GM19025 (cell line): ENCODE measurements around the gene HMX3.
"Not testable (repeated sequence)": the region's sequence is repeated elsewhere in the genome, so short reads cannot be mapped to it uniquely, and the experiment has no call there.

Experiments used
- ATAC-seq: cut with Tn5 transposase; IDR thresholded peaks from one replicate; pipeline ENCODE4 v1.9.1; 2021; ENCODE audit warnings: mild to moderate bottlenecking, low read depth, moderate library complexity; ENCODE audit not compliant: unreplicated experiment

HMX3 gene

DNA sequence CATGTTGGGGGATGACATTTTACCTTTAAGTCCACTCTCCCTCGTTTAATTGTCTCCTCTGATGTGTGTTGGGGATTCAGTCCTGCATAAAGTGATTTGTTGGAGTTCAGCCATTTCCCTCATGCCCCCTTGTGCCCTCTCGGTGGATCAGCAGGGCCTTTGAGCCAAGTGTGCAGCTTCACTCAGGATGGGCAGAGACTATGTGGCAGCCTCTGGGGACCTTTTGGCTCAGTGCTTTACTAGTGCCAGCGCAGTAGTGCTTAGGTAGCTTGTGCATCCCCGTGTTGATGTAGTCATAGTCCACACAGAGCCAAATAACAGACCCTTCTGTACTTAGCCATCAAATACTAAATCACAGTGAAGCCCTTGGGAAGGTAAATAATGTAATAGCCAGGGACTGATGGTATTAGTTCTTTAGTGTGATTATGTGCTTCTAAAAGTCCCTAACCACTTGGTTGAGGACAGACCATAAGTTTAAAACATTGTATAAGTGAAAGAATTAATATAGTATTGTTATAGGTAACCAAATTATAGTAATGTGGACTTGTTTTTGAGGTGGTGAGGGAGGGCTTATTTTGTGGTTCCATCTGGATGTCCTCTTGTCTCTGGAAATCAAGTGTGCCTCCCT is 29.8 kb downstream of the HMX3 start:
- ATAC-seq, result no peak

DNA sequence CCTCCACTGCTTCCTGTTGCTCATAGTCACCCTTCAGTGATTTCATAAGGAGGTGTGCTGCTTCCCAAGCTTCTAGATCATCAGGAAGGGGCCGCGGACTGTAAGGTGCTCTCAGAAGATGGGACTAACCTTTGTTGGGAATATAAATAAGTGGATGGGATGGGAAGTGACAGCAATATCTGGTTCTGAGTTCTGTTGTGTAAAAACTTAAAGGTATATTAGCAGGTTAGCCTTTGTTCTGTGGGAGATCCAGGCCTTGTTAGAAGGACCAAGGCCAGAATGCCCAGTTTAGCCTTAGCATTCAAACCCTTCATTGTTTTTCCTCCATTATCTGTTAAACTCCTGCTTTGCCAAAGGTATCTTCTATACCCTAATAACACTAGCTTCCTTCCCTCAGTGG is 30.8 kb downstream of the HMX3 start:
- ATAC-seq, result no peak

- no peak for ATAC-seq
These were observed 35.2 kb downstream of the HMX3 start for GRCh38 chr10:123170961-123171360.

GRCh38 chr10:123171616-123172015 is 35.8 kb downstream of the HMX3 start:
- not testable (repeated sequence) for ATAC-seq

GRCh38 chr10:123175389-123176387 is 39.9 kb downstream of the HMX3 start:
- no peak for ATAC-seq

DNA sequence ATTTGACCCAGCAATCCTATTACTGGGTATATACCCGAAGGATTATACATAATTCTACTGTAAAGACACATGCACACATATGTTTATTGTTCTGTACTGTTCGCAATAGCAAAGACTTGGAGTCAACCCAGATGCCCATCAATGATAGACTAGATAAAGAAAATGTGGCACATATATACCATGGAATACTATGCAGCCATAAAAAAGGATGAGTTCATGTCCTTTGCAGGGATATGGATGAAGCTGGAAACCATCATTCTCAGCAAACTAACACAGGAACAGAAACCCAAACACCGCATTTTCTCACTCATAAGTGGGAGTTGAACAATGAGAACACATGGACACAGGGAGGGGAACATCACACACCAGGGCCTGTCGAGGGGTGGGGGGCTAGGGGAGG is 42.6 kb downstream of the HMX3 start:
- ATAC-seq, result not testable (repeated sequence)

DNA sequence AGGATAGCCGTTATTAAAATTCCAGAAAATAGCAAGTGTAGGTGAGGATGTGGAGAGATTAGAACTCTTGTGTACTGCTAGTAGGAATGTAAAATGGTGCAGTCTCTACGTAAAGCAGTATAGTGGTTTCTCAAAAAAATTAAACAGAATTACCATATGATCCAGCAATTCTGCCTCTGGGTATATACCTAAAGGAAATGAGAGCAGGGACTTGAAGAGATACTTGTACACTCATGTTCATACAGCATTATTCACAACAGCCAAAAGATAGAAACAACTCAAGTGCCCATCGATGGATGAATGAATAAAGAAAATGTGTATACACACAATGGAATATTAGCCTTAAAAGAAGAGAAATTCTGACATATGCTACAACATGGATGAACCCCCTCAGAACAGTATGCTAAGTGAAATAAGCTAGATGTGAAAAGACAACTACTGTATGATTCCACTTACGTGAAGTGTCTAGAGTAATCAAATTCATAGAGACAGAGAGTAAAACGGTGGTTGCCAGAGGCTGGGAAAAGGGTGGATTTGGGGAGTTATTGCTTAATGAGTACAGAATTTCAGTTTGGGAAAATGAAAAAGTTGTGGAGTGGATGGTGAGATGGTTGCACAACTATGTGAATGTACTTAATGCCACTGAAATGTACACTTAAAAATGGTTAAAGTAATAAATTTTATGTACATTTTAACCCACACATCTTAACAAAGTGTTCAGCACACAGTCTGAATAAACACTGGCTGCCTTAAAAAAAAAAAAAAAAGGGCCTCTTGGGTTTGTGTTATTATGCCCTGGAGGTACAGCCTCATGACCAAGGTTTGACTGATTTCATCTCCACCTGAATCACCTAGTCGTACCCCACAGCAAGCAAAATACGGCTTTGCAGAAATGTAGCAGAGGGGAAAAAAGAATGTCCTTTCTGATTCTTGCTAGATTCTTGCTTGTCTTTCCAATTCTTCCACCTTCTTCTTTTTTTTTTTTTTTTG is 44.6 kb downstream of the HMX3 start:
- no peak for ATAC-seq

DNA sequence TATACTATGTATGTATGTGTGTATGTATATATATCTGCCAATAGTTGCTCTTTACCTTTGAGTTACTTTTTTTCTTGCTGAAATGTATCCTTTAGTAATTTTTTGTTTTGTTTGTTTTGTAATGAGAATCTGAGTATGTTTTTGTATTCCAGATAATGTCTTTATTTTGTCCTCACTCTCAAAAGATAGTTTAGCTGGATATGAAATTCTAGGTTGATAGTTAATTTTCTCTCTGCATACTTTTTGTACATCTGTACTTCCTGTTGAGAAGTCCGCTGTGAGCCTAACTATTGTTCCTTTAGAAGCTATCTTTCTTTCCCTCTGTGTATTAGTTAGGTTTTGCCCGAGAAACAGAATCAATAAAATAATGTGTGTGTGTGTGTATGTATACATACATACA is 48.0 kb downstream of the HMX3 start:
- ATAC-seq, result no peak

- ATAC-seq, result no peak
These were observed 52.0 kb downstream of the HMX3 start for GRCh38 chr10:123187781-123188180.
